Loucy (cell line): Measurements from ENCODE around the gene BOLL.
A peak's percentile ranks its signal among the peaks of the same experiment; 100 is the strongest.

Experiments used
- H2AFZ ChIP-seq: fragments of 200-600 bp; sonication (generic); 2 replicates; pipeline ENCODE4 v1.6.0; 2016; ENCODE audit warnings: antibody characterized with exemption, mild to moderate bottlenecking, low read length, moderate library complexity
- H3F3A ChIP-seq: fragments of 200-600 bp; 2 replicates; pipeline ENCODE4 v1.6.0; 2016; ENCODE audit warnings: antibody characterized with exemption, low read depth, mild to moderate bottlenecking
- H3K27me3 ChIP-seq: fragments of 200-600 bp; sonication (generic); 2 replicates; pipeline ENCODE4 v1.6.1; 2014; ENCODE audit warnings: low read length, mild to moderate bottlenecking; ENCODE audit not compliant: insufficient read depth, poor library complexity, severe bottlenecking
- H3K36me3 ChIP-seq: fragments of 200-600 bp; sonication (generic); 2 replicates; pipeline ENCODE4 v1.6.1; 2016; ENCODE audit warnings: low read length; ENCODE audit not compliant: insufficient read depth
- H3K4me1 ChIP-seq: fragments of 200-600 bp; sonication (generic); 2 replicates; pipeline ENCODE4 v1.5.1; 2014; ENCODE audit warnings: low read length, mild to moderate bottlenecking; ENCODE audit not compliant: insufficient read depth, poor library complexity, severe bottlenecking
- H3K4me2 ChIP-seq: fragments of 200-600 bp; sonication (generic); 2 replicates; pipeline ENCODE4 v1.6.0; 2014; ENCODE audit warnings: antibody characterized with exemption, low read length, low read depth, mild to moderate bottlenecking; ENCODE audit not compliant: poor library complexity, severe bottlenecking
- H3K4me3 ChIP-seq: fragments of 200-600 bp; sonication (generic); 2 replicates; pipeline ENCODE4 v1.5.1; 2014; ENCODE audit warnings: low read length, mild to moderate bottlenecking, mixed read lengths; ENCODE audit not compliant: poor library complexity, severe bottlenecking
- H3K79me2 ChIP-seq: fragments of 200-600 bp; sonication (generic); 2 replicates; pipeline ENCODE4 v1.6.1; 2014; ENCODE audit warnings: low read length; ENCODE audit not compliant: insufficient read depth
- H3K9ac ChIP-seq: fragments of 200-600 bp; sonication (generic); 2 replicates; pipeline ENCODE4 v1.6.0; 2014; ENCODE audit warnings: mild to moderate bottlenecking, low read depth, low read length, moderate library complexity; ENCODE audit not compliant: poor library complexity, severe bottlenecking
- H3K9me2 ChIP-seq: fragments of 200-600 bp; sonication (generic); replicated peaks from 2 replicates; pipeline ENCODE4 v1.6.1; 2016; ENCODE audit warnings: low read depth, low read length, mixed read lengths
- H3K9me3 ChIP-seq: fragments of 200-600 bp; sonication (generic); 2 replicates; pipeline ENCODE4 v1.6.1; 2014; ENCODE audit warnings: mild to moderate bottlenecking, antibody characterized with exemption, low read length, low read depth; ENCODE audit not compliant: insufficient read depth
- H4K20me1 ChIP-seq: fragments of 200-600 bp; sonication (generic); 2 replicates; pipeline ENCODE4 v1.6.0; 2014; ENCODE audit warnings: antibody characterized with exemption, low read length, mild to moderate bottlenecking; ENCODE audit not compliant: insufficient read depth, poor library complexity, severe bottlenecking
- EZH2phosphoT487 ChIP-seq: fragments of 200-600 bp; IDR thresholded peaks from 2 replicates; pipeline ENCODE4 v1.6.1; 2018; ENCODE audit warnings: antibody characterized with exemption, mild to moderate bottlenecking, moderate library complexity, borderline replicate concordance
- TF ChIP-seq, protein P1 (sequence below): fragments of 200-600 bp; sonication (generic); conservative IDR thresholded peaks from 2 replicates; pipeline ENCODE4 v1.5.1; 2014; ENCODE audit warnings: mild to moderate bottlenecking, antibody characterized with exemption, low read length

Gene BOLL

DNA sequence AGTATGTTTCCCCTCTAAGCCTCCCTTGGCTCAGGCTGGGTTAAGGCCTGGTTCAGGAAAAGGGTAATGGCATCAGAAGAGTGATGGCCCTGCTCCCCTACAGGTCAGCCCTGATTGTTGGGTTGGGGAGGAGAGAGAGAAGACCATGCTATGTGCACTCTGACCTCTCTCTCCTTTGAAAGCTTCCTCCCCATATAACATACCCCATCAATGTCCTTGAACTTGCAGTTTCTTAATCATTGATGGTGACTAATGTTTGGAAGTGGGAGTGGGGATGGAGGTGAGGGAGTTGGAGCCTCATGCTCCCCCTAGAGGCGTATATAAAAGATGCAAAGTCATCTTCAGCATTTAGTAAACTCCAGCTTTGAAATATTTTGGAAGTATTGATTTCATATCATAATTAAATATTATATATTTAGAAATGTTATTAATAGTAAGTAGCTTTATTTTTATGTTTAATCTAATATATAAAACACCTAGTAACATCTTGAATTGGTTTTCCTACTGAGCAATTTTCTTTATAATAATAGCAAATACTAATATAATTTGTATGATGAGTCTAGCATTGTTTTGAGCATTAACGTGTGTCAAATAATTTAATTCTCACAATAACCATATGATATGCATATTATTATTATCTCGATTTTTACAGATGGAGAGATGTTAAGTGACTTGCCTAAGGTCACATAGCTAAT, 28.1 kb upstream of the BOLL start:
- H3K36me3 ChIP-seq = no peaks in the 10 kb centered on the region
- no peak for TF ChIP-seq EZH2phosphoT487
- TF ChIP-seq, protein P1, sequence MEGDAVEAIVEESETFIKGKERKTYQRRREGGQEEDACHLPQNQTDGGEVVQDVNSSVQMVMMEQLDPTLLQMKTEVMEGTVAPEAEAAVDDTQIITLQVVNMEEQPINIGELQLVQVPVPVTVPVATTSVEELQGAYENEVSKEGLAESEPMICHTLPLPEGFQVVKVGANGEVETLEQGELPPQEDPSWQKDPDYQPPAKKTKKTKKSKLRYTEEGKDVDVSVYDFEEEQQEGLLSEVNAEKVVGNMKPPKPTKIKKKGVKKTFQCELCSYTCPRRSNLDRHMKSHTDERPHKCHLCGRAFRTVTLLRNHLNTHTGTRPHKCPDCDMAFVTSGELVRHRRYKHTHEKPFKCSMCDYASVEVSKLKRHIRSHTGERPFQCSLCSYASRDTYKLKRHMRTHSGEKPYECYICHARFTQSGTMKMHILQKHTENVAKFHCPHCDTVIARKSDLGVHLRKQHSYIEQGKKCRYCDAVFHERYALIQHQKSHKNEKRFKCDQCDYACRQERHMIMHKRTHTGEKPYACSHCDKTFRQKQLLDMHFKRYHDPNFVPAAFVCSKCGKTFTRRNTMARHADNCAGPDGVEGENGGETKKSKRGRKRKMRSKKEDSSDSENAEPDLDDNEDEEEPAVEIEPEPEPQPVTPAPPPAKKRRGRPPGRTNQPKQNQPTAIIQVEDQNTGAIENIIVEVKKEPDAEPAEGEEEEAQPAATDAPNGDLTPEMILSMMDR = peak; percentile 61
- H3K4me2 ChIP-seq = no peak overlapping the region
- peaks cover 12% of the 10 kb centered on the region for H3K4me1 ChIP-seq
- no peaks in the 10 kb centered on the region for H3K9me2 ChIP-seq
- H3K9me3 ChIP-seq = no peaks in the 10 kb centered on the region
- no peaks in the 10 kb centered on the region for H3K79me2 ChIP-seq
- no peak overlapping the region for H2AFZ ChIP-seq
- H3K4me3 ChIP-seq = no peak overlapping the region
- H4K20me1 ChIP-seq = no peaks in the 10 kb centered on the region
- H3K27me3 ChIP-seq = no peaks in the 10 kb centered on the region
- H3K9ac ChIP-seq = no peak overlapping the region
- no peaks in the 10 kb centered on the region for H3F3A ChIP-seq

DNA sequence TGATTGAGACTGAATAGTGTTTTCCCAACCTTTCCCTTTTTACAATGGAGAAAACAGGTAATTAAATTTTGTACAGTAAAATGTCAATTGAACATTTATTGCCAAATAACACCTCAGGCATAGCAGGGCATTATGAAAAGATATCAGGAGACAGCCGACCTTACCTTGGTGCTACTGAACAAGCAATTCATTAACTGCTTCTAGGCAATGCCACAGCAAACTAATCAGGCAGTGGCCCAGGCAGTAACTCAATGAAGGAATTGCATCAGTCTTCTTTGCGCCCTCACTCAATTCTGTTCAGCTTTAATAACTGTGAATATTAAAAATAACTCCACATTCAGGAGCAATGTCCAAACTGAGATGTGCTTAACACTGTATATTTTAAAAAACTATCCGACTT, 25.4 kb upstream of the BOLL start:
- TF ChIP-seq, protein P1 = no peak
- TF ChIP-seq EZH2phosphoT487 = no peak
- H3K4me3 ChIP-seq = no peak overlapping the region
- H3K4me1 ChIP-seq = peaks cover 16% of the 10 kb centered on the region
- H3K9ac ChIP-seq = no peak overlapping the region
- H3K36me3 ChIP-seq = no peaks in the 10 kb centered on the region
- no peaks in the 10 kb centered on the region for H4K20me1 ChIP-seq
- no peak overlapping the region for H3K4me2 ChIP-seq
- no peaks in the 10 kb centered on the region for H3F3A ChIP-seq
- no peaks in the 10 kb centered on the region for H3K9me2 ChIP-seq
- no peaks in the 10 kb centered on the region for H3K79me2 ChIP-seq
- H2AFZ ChIP-seq = no peak overlapping the region
- H3K27me3 ChIP-seq = no peaks in the 10 kb centered on the region
- H3K9me3 ChIP-seq = no peaks in the 10 kb centered on the region

DNA sequence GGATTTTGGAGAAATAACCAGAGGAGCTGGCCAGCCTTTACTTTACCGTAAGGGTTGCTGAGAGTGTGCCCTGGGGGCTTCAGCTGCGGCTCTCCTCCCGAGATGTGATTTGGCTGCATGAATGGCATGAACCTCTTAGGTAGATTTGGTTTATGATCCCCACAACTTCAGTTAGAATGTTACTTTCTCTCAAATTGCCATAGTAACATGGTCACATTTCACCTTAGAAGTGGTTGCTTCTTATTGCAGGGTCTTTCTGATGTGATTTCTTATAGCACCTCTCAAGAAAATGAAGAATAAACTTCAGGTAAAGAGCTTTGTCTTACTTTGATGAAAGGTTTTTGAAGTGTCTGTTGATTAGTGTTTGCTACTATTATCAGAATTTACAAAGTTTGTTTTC, 24.9 kb upstream of the BOLL start:
- H3K9me3 ChIP-seq = no peaks in the 10 kb centered on the region
- H3K4me1 ChIP-seq = peaks cover 16% of the 10 kb centered on the region
- no peak overlapping the region for H2AFZ ChIP-seq
- H4K20me1 ChIP-seq = no peaks in the 10 kb centered on the region
- H3K9me2 ChIP-seq = no peaks in the 10 kb centered on the region
- no peak overlapping the region for H3K4me2 ChIP-seq
- no peaks in the 10 kb centered on the region for H3K79me2 ChIP-seq
- TF ChIP-seq, protein P1 = no peak
- TF ChIP-seq EZH2phosphoT487 = no peak
- H3K27me3 ChIP-seq = no peaks in the 10 kb centered on the region
- H3K4me3 ChIP-seq = no peak overlapping the region
- no peaks in the 10 kb centered on the region for H3K36me3 ChIP-seq
- no peak overlapping the region for H3K9ac ChIP-seq
- H3F3A ChIP-seq = no peaks in the 10 kb centered on the region
